IMR-90 (cell line): ENCODE measurements around the gene KCNH2.

Experiments used
- BHLHE40 ChIP-seq: fragments of 150-350 bp; IDR thresholded peaks from 2 replicates; pipeline ENCODE4 v1.6.1; 2016; ENCODE audit warnings: mild to moderate bottlenecking, low read depth, low read length
- CEBPB ChIP-seq: IDR thresholded peaks from 2 replicates; pipeline ENCODE4 v1.6.1; 2012; ENCODE audit warnings: low read depth, low read length, improper control_type of control experiment
- CTCF ChIP-seq: conservative IDR thresholded peaks from 2 replicates; pipeline ENCODE4 v1.5.1; 2012; ENCODE audit warnings: mild to moderate bottlenecking, low read depth, low read length, improper control_type of control experiment
- ELK1 ChIP-seq: fragments of 150-350 bp; IDR thresholded peaks from 2 replicates; pipeline ENCODE4 v1.6.1; 2016; ENCODE audit warnings: low read depth, mild to moderate bottlenecking, low read length, moderate library complexity, borderline replicate concordance
- FOS ChIP-seq: fragments of 150-350 bp; IDR thresholded peaks from 2 replicates; pipeline ENCODE4 v1.6.1; 2016; ENCODE audit warnings: low read depth, low read length
- MAFK ChIP-seq: IDR thresholded peaks from 2 replicates; pipeline ENCODE4 v1.6.1; 2012; ENCODE audit warnings: low read depth, low read length, improper control_type of control experiment
- MXI1 ChIP-seq: IDR thresholded peaks from 2 replicates; pipeline ENCODE4 v1.6.1; 2012; ENCODE audit warnings: low read depth, mild to moderate bottlenecking, low read length, moderate library complexity, borderline replicate concordance
- POLR2A ChIP-seq: IDR thresholded peaks from 2 replicates; pipeline ENCODE4 v1.6.1; 2012; ENCODE audit warnings: mild to moderate bottlenecking, low read depth, low read length
- RAD21 ChIP-seq: IDR thresholded peaks from 2 replicates; pipeline ENCODE4 v1.6.1; 2012; ENCODE audit warnings: low read length, improper control_type of control experiment
- RCOR1 ChIP-seq: IDR thresholded peaks from 2 replicates; pipeline ENCODE4 v1.6.1; 2012; ENCODE audit warnings: mild to moderate bottlenecking, low read length, improper control_type of control experiment; ENCODE audit not compliant: insufficient replicate concordance
- SMC3 ChIP-seq: fragments of 150-350 bp; IDR thresholded peaks from 2 replicates; pipeline ENCODE4 v1.6.1; 2016; ENCODE audit warnings: low read depth, mild to moderate bottlenecking, antibody characterized with exemption, low read length, moderate library complexity
- USF2 ChIP-seq: fragments of 150-350 bp; IDR thresholded peaks from 2 replicates; pipeline ENCODE4 v1.6.1; 2017; ENCODE audit warnings: mild to moderate bottlenecking, antibody characterized with exemption, low read length, low read depth

GRCh38 chr7:150897502-150898474, 80.3 kb downstream of the KCNH2 start:
- TF ChIP-seq CTCF, result no peak
- no peak for TF ChIP-seq USF2
- TF ChIP-seq MXI1, result no peak
- TF ChIP-seq RCOR1, result no peak
- no peak for TF ChIP-seq SMC3
- TF ChIP-seq CEBPB, result no peak
- TF ChIP-seq ELK1, result no peak
- no peak for TF ChIP-seq RAD21
- TF ChIP-seq BHLHE40, result no peak
- no peak for TF ChIP-seq FOS
- no peak for TF ChIP-seq POLR2A
- TF ChIP-seq MAFK, result no peak
